Adipocyte (in vitro differentiated cells): ENCODE data around the gene FBXO36.

Experiments
- DNase-seq: peaks from one replicate; pipeline ENCODE4 v3.0.0-alpha.2; 2015; ENCODE audit warnings: low read depth
- H3K27me3 ChIP-seq: replicated peaks from 2 replicates; pipeline ENCODE4 v1.7.0; 2013; ENCODE audit warnings: mild to moderate bottlenecking, low read length, moderate library complexity; ENCODE audit not compliant: control insufficient read depth, insufficient read depth
- H3K36me3 ChIP-seq: 2 replicates; pipeline ENCODE4 v1.7.0; 2013; ENCODE audit warnings: low read length, mild to moderate bottlenecking, moderate library complexity; ENCODE audit not compliant: control insufficient read depth, insufficient read depth, severe bottlenecking
- H3K4me1 ChIP-seq: 2 replicates; pipeline ENCODE4 v1.7.0; 2013; ENCODE audit warnings: mild to moderate bottlenecking, low read length, moderate library complexity; ENCODE audit not compliant: control insufficient read depth, insufficient read depth
- H3K4me3 ChIP-seq: 2 replicates; pipeline ENCODE4 v1.7.0; 2013; ENCODE audit warnings: mild to moderate bottlenecking, low read length, moderate library complexity
- H3K9ac ChIP-seq: 2 replicates; pipeline ENCODE4 v1.7.0; 2013; ENCODE audit warnings: mild to moderate bottlenecking, low read length, moderate library complexity
- H3K9me3 ChIP-seq: 2 replicates; pipeline ENCODE4 v1.7.0; 2013; ENCODE audit warnings: mild to moderate bottlenecking, low read length, moderate library complexity; ENCODE audit not compliant: control insufficient read depth

FBXO36 gene

GRCh38 chr2:229980431-229981184 lies 58.3 kb downstream of the FBXO36 start:
- H3K36me3 ChIP-seq = no peaks in the 10 kb centered on the region
- H3K9me3 ChIP-seq = no peaks in the 10 kb centered on the region
- peak; percentile 7 for DNase-seq
- H3K4me1 ChIP-seq = peaks cover 8% of the 10 kb centered on the region
- no peaks in the 10 kb centered on the region for H3K27me3 ChIP-seq
- H3K9ac ChIP-seq = no peak overlapping the region
- H3K4me3 ChIP-seq = peak overlapping the region; percentile 33

DNA sequence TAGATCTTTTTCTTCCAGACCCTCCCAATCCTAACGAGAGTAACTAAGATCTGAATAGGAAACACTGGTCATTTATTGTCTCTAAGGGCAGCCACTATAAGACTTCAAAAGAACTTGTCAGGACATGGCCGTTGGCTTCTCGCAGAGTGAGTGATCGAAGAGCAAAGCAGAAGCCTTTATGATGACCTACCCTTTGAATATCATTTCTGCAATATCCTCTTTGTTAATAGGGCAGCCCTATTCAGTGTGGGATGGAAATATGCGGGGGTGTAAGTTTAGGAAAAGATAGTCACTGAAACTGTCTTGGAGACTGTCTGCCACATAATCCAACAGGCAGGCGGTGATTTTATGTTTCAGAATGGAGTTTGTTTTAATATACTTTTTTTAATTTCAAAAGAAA lies 70.9 kb downstream of the FBXO36 start:
- Histone ChIP-seq H3K27me3 (no peaks in the 10 kb centered on the region), H3K9me3 (no peaks in the 10 kb centered on the region), H3K36me3 (peaks cover 3% of the 10 kb centered on the region), H3K4me1 (no peaks in the 10 kb centered on the region), H3K4me3 (no peak overlapping the region), H3K9ac (no peak overlapping the region)
- DNase-seq = no peak

DNA sequence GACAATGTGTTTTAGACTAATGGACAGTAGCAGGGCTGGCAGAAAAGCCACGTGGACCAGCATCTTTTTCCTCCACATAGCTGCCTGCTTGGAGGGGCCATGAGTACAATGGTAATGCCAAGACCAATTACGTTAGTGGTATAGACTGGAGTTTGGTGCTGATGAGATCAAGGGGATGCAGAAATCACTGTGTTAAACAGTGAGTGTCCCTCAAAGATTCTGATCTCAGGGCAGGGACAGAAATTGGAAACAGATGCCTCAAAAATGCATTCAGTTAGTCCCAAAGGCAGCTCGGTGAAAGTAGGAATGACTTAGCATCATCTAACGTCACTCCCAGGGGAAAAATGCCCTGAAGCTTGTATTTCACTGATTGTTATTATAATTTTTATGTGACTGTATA lies 74.0 kb downstream of the FBXO36 start:
- H3K4me3 ChIP-seq = no peak overlapping the region
- no peak overlapping the region for H3K9ac ChIP-seq
- H3K27me3 ChIP-seq = no peaks in the 10 kb centered on the region
- H3K36me3 ChIP-seq = peaks cover 3% of the 10 kb centered on the region
- no peaks in the 10 kb centered on the region for H3K4me1 ChIP-seq
- no peaks in the 10 kb centered on the region for H3K9me3 ChIP-seq
- peak; percentile 87 for DNase-seq

DNA sequence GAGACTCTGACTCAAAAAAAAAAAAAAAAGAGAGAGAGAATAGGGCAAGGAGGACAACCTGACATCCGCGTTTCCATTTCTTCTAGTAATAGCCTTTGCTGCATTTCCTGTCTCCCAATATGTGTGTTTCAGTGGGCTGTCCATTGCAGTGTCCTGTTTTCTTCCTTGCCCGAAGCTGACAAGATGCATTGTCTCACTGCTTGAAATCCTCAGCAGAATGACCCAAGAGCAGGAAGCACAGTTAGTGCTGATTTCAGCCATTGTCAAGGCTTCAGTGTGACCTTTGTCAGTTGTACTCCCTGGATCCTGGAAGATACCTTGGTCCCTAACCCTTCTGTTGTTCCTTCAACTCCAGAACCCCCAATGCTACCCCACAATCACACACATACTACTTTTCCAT lies 75.3 kb downstream of the FBXO36 start:
- Histone ChIP-seq H3K4me3 (no peak overlapping the region), H3K27me3 (no peaks in the 10 kb centered on the region), H3K9me3 (no peaks in the 10 kb centered on the region), H3K9ac (no peak overlapping the region), H3K36me3 (peaks cover 3% of the 10 kb centered on the region), H3K4me1 (no peaks in the 10 kb centered on the region)
- no peak for DNase-seq

DNA sequence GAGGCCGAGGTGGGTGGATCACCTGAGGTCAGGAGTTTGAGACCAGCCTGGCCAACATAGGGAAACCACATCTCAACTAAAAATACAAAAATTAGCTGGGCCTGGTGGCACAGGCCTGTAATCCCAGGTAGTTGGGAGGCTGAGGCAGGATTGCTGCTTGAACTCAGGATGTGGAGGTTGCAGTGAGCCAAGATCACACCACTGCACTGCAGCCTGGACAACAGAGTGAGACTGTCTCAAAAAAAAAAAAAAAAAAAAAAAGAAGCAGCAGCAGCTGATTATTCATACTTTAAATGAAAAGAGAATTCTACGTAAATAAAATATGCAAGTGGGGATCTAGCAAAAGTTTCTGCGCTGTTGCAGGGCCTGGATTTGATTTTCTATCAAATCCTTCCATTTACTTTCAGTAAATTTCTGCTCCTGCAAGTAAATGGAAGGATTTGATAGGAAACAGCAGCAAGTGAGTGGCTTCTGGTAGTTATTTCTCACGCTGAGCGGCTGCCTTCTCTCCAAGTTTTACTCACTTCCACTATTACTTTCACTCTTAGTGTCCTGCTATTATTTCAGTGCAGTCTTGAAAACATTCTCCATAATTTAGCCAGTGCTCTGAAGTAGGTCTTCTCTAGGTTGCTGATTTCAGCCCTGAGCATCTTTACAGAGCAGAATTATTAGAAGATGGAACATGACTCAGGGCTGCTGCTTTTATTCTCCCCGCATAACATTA lies 78.0 kb downstream of the FBXO36 start:
- H3K9me3 ChIP-seq = no peaks in the 10 kb centered on the region
- no peak overlapping the region for H3K4me3 ChIP-seq
- H3K36me3 ChIP-seq = peaks cover 3% of the 10 kb centered on the region
- no peak for DNase-seq
- no peaks in the 10 kb centered on the region for H3K4me1 ChIP-seq
- H3K27me3 ChIP-seq = no peaks in the 10 kb centered on the region
- H3K9ac ChIP-seq = no peak overlapping the region

GRCh38 chr2:230007931-230008707 lies 85.8 kb downstream of the FBXO36 start:
- no peaks in the 10 kb centered on the region for H3K27me3 ChIP-seq
- H3K36me3 ChIP-seq = no peaks in the 10 kb centered on the region
- no peaks in the 10 kb centered on the region for H3K9me3 ChIP-seq
- peak overlapping the region; percentile 63 for H3K4me3 ChIP-seq
- peak; percentile 84 for DNase-seq
- peak overlapping the region; percentile 55 for H3K9ac ChIP-seq
- peaks cover 12% of the 10 kb centered on the region for H3K4me1 ChIP-seq

DNA sequence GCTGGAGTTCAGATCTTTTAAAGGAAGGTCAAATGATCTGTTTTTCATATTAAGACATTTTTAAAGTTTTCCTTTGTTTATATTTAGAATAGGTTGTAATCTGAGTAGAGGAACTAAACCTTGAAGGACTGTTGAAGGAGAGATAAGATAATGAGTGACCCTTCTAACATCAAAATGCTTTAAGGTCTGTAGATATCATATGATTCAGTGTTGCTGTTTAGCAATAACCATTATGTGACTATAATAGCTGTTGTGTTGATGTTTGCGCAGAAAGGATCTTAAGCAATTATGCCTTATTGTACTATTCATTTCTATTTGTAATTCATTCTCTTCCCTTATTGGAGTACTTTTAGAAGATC lies 86.4 kb downstream of the FBXO36 start:
- no peaks in the 10 kb centered on the region for H3K27me3 ChIP-seq
- H3K4me3 ChIP-seq = peak overlapping the region; percentile 63
- no peaks in the 10 kb centered on the region for H3K36me3 ChIP-seq
- peak overlapping the region; percentile 55 for H3K9ac ChIP-seq
- H3K9me3 ChIP-seq = no peaks in the 10 kb centered on the region
- H3K4me1 ChIP-seq = peaks cover 12% of the 10 kb centered on the region
- DNase-seq = no peak

DNA sequence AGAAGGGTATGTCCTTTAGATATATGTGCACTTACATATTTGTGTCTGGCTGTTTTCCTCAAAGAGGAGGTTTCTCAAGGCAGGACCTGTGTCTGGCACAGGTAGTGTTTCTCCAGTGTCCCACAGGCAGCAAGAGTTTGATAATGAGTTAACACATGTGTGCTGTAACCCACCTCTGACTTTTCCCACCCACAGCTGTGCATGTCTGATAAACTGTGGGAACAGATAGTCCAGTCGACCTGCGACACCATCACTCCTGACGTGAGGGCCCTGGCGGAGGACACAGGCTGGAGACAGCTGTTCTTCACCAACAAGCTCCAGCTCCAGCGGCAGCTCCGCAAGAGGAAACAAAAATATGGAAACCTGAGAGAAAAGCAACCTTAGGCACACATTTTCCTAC lies 88.2 kb downstream of the FBXO36 start:
- Histone ChIP-seq H3K4me1 (peaks cover 12% of the 10 kb centered on the region), H3K36me3 (no peaks in the 10 kb centered on the region), H3K27me3 (no peaks in the 10 kb centered on the region), H3K9me3 (no peaks in the 10 kb centered on the region), H3K9ac (no peak overlapping the region), H3K4me3 (no peak overlapping the region)
- no peak for DNase-seq

DNA sequence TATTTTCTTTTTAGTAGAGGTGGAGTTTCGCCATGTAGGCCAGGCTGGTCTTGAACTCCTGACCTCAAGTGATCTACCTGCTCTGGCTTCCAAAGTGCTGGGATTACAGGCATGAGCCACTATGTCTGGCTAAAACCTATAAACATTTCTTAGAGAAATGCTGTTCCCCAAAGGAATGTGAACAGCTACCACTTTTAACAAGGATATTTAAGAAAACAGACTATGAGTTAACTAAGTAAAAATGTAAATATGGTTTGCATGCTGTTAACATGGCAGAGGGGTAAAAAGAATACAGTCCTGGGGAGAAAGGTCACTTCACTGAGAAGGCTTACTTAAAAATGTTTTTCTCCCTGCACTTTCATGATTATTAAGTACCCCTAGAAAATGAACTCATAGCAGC lies 89.3 kb downstream of the FBXO36 start:
- no peak overlapping the region for H3K9ac ChIP-seq
- peak; percentile 33 for DNase-seq
- H3K4me3 ChIP-seq = no peak overlapping the region
- H3K36me3 ChIP-seq = no peaks in the 10 kb centered on the region
- H3K27me3 ChIP-seq = no peaks in the 10 kb centered on the region
- H3K4me1 ChIP-seq = peaks cover 12% of the 10 kb centered on the region
- no peaks in the 10 kb centered on the region for H3K9me3 ChIP-seq

DNA sequence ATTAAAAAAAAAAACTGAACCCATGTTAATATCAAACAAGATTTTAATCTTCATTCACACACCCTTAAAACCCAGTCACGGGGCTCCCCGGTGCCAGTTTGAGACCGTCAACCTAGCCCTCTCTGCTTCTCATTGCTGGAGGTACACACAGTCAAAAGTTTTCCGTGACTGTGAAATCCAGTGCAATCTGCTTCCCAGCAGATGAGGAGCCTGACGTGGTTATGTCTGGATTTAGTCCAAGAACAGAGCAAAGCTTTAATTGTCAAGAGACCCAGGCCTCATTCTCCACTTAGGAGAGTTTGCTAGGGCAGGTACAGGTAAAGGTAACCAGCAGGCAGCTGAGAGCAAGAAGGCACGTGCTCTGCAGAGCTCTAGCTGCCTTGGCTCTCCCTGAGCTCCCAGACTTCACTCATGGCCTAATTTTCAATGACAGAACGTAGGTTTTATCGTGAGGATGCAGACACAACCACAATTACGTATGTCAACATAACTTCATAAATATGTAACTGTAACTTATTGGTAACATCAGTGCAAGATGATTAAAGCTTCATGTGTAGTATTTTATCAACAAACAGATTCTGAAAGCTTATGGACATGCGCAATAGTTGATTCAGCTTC lies 90.1 kb downstream of the FBXO36 start:
- H3K27me3 ChIP-seq = no peaks in the 10 kb centered on the region
- peaks cover 12% of the 10 kb centered on the region for H3K4me1 ChIP-seq
- no peak for DNase-seq
- no peak overlapping the region for H3K4me3 ChIP-seq
- H3K9ac ChIP-seq = no peak overlapping the region
- H3K36me3 ChIP-seq = no peaks in the 10 kb centered on the region
- no peaks in the 10 kb centered on the region for H3K9me3 ChIP-seq

GRCh38 chr2:230016844-230017243 lies 94.5 kb downstream of the FBXO36 start:
- Histone ChIP-seq H3K36me3 (no peaks in the 10 kb centered on the region), H3K4me1 (peaks cover 1% of the 10 kb centered on the region), H3K4me3 (no peak overlapping the region), H3K9me3 (no peaks in the 10 kb centered on the region), H3K9ac (no peak overlapping the region), H3K27me3 (no peaks in the 10 kb centered on the region)
- DNase-seq = no peak
